ENCODE results near the gene KLF6. TPM values are rescaled to one million over a fixed set of nuclear protein-coding genes. Genes with fewer than 3 reads are reported as not detected.

The KLF6 gene
- total RNA-seq, 1 donor from 2014 or later = 151 TPM

DNA sequence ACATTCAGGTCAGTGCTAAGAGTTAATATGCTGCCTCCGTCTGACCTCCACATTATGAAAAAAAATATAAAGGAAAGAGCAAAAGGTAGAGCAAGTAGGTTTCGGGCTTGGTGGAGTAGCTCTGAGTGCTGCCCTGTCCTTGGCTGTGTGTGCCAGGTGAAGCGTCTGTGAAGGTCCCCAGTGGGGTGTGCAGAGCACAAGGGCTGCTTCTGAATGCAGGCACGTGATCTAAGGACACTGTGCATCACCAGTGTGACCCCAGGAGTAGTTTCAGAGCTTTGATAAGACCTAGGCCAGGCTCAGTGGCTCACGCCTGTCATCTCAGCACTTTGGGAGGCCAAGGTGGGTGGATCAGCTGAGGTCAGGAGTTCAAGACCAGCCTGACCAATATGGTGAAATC, 36.0 kb downstream of the KLF6 start:
- no peak overlapping the region for H3K4me3 Mint-ChIP-seq
- intact Hi-C loops (cut with micrococcal nuclease) = no loop called here

DNA sequence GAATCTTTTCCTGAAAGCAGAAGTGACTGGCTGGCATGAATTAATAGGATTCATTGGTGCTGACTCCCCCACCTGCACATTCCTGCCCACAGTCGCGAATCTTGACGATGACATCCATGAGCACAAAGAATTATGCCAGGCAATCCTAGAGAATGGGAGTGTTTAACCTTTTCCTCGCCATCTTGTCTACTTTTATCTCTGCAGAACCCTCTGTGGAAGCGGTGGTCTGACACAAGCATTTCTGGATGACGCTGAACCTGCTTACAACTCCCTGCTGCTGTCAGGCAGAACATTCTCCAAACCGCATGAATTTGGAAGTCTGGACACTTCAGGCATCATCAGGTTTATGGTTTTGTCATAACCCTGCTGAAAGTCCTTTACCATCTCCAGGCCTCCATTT, 36.5 kb downstream of the KLF6 start:
- no peaks in the 10 kb centered on the region for H3K9me3 Mint-ChIP-seq
- POLR2A ChIA-PET = interaction anchor here (1.7 kb wide), 2 partner anchors 9 to 13 kb away, joined by 7 to 11 read pairs; no protein-coding TSS in a partner anchor
- CTCF ChIA-PET = no interaction called here
- no peak overlapping the region for H3K27ac Mint-ChIP-seq
- H3K4me1 Mint-ChIP-seq = peaks cover 22% of the 10 kb centered on the region
- H3K27me3 Mint-ChIP-seq = no peaks in the 10 kb centered on the region
- DNase-seq (no peak), ATAC-seq (ENCODE audit: low read depth) (no peak)
- intact Hi-C loops (cut with micrococcal nuclease) = no loop called here
- no peaks in the 10 kb centered on the region for H3K36me3 Mint-ChIP-seq (ENCODE audit: low read depth)
- TF ChIP-seq, protein P1, sequence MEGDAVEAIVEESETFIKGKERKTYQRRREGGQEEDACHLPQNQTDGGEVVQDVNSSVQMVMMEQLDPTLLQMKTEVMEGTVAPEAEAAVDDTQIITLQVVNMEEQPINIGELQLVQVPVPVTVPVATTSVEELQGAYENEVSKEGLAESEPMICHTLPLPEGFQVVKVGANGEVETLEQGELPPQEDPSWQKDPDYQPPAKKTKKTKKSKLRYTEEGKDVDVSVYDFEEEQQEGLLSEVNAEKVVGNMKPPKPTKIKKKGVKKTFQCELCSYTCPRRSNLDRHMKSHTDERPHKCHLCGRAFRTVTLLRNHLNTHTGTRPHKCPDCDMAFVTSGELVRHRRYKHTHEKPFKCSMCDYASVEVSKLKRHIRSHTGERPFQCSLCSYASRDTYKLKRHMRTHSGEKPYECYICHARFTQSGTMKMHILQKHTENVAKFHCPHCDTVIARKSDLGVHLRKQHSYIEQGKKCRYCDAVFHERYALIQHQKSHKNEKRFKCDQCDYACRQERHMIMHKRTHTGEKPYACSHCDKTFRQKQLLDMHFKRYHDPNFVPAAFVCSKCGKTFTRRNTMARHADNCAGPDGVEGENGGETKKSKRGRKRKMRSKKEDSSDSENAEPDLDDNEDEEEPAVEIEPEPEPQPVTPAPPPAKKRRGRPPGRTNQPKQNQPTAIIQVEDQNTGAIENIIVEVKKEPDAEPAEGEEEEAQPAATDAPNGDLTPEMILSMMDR (IDR thresholded peaks at IDR 0.05) = no peak
- no peak overlapping the region for H3K4me3 Mint-ChIP-seq

More for the DNA sequence above, 36.0 kb downstream of the KLF6 start:
- Mint-ChIP-seq H3K27ac (no peak overlapping the region), H3K9me3 (no peaks in the 10 kb centered on the region), H3K36me3 (ENCODE audit: low read depth) (no peaks in the 10 kb centered on the region), H3K27me3 (no peaks in the 10 kb centered on the region), H3K4me1 (peaks cover 22% of the 10 kb centered on the region)
- ATAC-seq (ENCODE audit: low read depth) (no peak), DNase-seq (no peak)
- ChIA-PET CTCF (no interaction called here), POLR2A (interaction anchor here (0.5 to 1.7 kb wide), 4 partner anchors 9 to 37 kb away, joined by 3 to 11 read pairs (median 9); partner anchors contain the start of gene KLF6)
- TF ChIP-seq, protein P1 (IDR thresholded peaks at IDR 0.05) = no peak

DNA sequence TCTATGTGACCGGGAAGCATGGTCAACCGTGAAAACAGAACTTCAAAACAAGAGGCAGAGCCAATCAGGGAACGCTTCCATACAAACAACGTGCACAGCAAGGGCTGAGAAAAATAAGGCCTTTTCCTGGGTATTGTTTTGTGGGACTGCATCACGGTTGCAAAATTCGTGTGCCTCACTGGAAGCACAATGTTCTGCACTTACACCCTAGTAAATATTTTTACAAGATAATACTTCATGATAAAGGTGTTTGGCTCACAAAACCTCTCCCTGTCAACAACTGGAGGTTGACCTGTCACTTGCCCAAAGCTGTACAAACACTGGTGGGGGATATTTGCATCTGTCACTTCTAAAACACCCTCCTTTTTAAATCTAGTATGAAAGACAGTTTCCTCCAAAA, 37.0 kb downstream of the KLF6 start:
- Mint-ChIP-seq H3K9me3 (no peaks in the 10 kb centered on the region), H3K36me3 (ENCODE audit: low read depth) (no peaks in the 10 kb centered on the region), H3K4me3 (no peak overlapping the region), H3K27me3 (no peaks in the 10 kb centered on the region), H3K4me1 (peaks cover 22% of the 10 kb centered on the region), H3K27ac (no peak overlapping the region)
- intact Hi-C loops (cut with micrococcal nuclease) = no loop called here
- ATAC-seq (ENCODE audit: low read depth) (no peak), DNase-seq (no peak)
- TF ChIP-seq, protein P1 (IDR thresholded peaks at IDR 0.05) = no peak
- CTCF ChIA-PET = no interaction called here
- POLR2A ChIA-PET = no interaction called here

DNA sequence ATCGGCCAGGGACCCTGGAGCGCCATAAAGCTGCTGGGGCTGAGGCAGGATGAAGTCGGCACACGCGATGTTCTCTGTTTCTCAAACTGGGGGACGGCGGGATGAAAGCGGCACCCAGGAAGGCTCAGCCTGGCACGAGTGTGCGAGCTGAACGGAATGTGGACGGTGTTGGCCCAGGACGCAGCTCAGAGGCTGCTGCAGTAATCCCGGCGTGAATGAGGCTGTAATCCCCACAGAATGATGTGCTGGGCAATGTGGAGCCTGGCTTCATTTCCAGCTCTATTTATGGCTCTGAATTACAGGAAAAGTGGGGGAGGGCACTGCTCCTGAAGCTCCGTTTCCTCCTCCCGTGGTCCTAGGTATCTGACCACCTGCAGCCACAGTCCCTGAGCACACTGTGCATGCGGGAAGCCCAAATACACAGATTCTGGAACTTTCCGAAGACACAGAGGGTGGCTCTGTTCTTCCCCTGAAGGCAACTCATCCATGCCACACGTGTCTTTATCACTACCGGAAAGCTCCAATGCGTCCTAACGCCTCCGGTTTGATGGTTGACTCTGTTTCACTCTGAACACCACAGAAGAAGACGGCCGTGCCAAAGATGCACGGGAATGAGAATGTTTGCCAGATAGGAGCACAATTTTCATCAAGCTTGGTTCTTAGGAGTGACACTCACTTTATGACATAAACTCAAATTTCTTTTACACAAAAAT, 37.6 kb downstream of the KLF6 start:
- DNase-seq (no peak), ATAC-seq (ENCODE audit: low read depth) (no peak)
- ChIA-PET POLR2A (interaction anchor here (1.1 kb wide), 2 partner anchors 14 to 38 kb away, joined by 3 to 4 read pairs; partner anchors contain the start of gene KLF6), CTCF (no interaction called here)
- Mint-ChIP-seq H3K36me3 (ENCODE audit: low read depth) (no peaks in the 10 kb centered on the region), H3K9me3 (no peaks in the 10 kb centered on the region), H3K4me3 (no peak overlapping the region), H3K4me1 (peaks cover 22% of the 10 kb centered on the region), H3K27me3 (no peaks in the 10 kb centered on the region), H3K27ac (no peak overlapping the region)
- intact Hi-C loops (cut with micrococcal nuclease) = no loop called here
- TF ChIP-seq, protein P1 (IDR thresholded peaks at IDR 0.05) = no peak

DNA sequence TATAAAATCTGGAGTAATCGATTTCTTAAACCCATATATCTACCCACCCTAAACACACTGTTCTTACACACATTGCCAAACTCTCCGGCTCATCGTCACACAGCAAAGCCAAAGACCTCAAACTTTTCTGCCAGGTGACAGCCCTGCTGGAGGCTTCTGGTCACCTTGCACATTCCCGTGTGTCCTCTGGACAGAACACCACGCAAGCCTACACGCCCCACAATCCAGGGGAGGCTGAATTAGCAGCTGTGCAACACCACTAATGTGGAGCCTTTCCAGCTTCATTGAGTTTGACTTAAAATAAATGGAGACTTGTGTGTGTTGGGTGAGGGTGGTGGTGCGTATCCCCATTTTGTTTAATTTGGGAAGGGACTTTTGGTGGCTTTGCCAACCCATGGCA, 38.4 kb downstream of the KLF6 start:
- intact Hi-C loops (cut with micrococcal nuclease) = no loop called here
- H3K27ac Mint-ChIP-seq = no peak overlapping the region
- DNase-seq = no peak
- TF ChIP-seq, protein P1 (IDR thresholded peaks at IDR 0.05) = no peak
- H3K36me3 Mint-ChIP-seq (ENCODE audit: low read depth) = no peaks in the 10 kb centered on the region
- peaks cover 18% of the 10 kb centered on the region for H3K4me1 Mint-ChIP-seq
- POLR2A ChIA-PET = interaction anchor here (1.1 kb wide), 2 partner anchors 14 to 38 kb away, joined by 3 to 4 read pairs; partner anchors contain the start of gene KLF6
- no peaks in the 10 kb centered on the region for H3K27me3 Mint-ChIP-seq
- no peak for ATAC-seq (ENCODE audit: low read depth)
- CTCF ChIA-PET = no interaction called here
- no peak overlapping the region for H3K4me3 Mint-ChIP-seq
- H3K9me3 Mint-ChIP-seq = no peaks in the 10 kb centered on the region
